NT2/D1 (cell line): Measurements from ENCODE around the gene BNC1.

Experiments used
- YY1 ChIP-seq: IDR thresholded peaks from 2 replicates; pipeline ENCODE4 v1.6.1; 2011; ENCODE audit not compliant: insufficient read length, insufficient read depth
- ZNF274 ChIP-seq: IDR thresholded peaks from 2 replicates; pipeline ENCODE4 v1.6.1; 2011; ENCODE audit warnings: mild to moderate bottlenecking, low read depth, low read length

GRCh38 chr15:83295417-83295816 is 11.0 kb upstream of the BNC1 start:
- TF ChIP-seq YY1 (no peak), ZNF274 (no peak)
